GM12891 (cell line): ENCODE data around the gene DAZAP2.
"Not testable (repeated sequence)": the region's sequence is repeated elsewhere in the genome, so short reads cannot be mapped to it uniquely, and the experiment has no call there.

Source experiments
- DNase-seq: peaks from one replicate; pipeline ENCODE4 v3.0.0; 2011; ENCODE audit warnings: low spot score; ENCODE audit not compliant: insufficient read length
- FAIRE-seq: peaks from 2 replicates; lab custom pipeline; 2011; peaks lifted over from hg19 to GRCh38; lab: Jason Lieb, UNC
- PAX5 ChIP-seq: IDR thresholded peaks from 2 replicates; pipeline ENCODE4 v1.6.1; 2011; ENCODE audit warnings: low read length, moderate library complexity, mild to moderate bottlenecking; ENCODE audit not compliant: insufficient read depth, severe bottlenecking
- POLR2A ChIP-seq: IDR thresholded peaks from 2 replicates; pipeline ENCODE4 v1.6.1; 2011; ENCODE audit warnings: low read depth, low read length, control low read depth
- POLR2AphosphoS5 ChIP-seq: IDR thresholded peaks from 2 replicates; pipeline ENCODE4 v1.6.1; 2011; ENCODE audit warnings: low read depth, low read length, control low read depth
- POU2F2 ChIP-seq: IDR thresholded peaks from 2 replicates; pipeline ENCODE4 v1.6.1; 2011; ENCODE audit warnings: low read depth, mild to moderate bottlenecking, control low read depth, low read length, moderate library complexity
- SPI1 ChIP-seq: IDR thresholded peaks from 2 replicates; pipeline ENCODE4 v1.6.1; 2011; ENCODE audit warnings: low read depth, low read length, control low read depth
- TAF1 ChIP-seq: IDR thresholded peaks from 2 replicates; pipeline ENCODE4 v1.6.1; 2011; ENCODE audit warnings: low read depth, low read length, control low read depth

Gene DAZAP2

DNA sequence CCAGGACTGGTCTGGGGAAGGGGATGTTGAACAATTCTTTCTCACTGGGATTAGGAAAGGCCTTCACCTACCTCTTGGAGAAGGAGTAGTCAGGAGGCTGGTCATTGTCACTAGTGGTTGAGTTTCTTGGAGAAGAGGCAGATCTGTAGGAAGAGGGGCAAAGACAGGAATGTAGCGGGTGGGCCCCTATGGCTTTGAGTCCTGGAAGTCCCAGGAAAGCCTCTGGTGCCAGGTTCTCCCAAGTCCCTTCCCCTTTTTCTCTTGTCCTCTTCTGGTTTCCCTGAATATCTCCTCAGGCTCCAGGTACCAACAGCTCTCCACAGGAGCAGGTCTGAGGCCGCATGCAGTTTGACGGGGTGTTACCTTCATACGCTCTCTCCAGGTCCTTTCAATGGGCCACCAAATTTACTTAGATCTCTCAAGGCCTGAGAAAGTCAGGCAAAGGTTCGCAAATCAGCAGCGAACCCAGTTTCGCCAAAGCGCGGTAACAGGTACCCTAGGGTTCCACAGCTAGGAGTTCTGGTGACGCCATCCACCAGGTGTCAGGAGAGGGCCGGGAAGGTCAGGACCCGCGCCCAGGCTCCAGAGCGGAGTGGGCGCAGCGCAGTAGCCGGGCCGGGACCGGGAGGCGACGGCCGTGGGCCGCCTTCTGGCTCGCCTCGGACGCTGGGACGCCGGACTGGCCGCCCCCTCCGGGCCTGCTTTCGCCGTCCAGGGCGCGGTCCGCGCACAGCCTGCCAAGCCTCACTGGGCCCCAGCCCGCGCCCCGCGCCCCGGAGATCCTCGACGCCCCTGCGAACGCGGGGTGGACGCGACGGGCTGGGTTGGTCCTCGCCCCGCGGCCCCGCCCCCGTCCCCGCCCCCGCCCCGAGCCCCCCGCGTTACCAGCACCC lies 30.8 kb downstream of the DAZAP2 start:
- peak; percentile 46 for DNase-seq

DNA sequence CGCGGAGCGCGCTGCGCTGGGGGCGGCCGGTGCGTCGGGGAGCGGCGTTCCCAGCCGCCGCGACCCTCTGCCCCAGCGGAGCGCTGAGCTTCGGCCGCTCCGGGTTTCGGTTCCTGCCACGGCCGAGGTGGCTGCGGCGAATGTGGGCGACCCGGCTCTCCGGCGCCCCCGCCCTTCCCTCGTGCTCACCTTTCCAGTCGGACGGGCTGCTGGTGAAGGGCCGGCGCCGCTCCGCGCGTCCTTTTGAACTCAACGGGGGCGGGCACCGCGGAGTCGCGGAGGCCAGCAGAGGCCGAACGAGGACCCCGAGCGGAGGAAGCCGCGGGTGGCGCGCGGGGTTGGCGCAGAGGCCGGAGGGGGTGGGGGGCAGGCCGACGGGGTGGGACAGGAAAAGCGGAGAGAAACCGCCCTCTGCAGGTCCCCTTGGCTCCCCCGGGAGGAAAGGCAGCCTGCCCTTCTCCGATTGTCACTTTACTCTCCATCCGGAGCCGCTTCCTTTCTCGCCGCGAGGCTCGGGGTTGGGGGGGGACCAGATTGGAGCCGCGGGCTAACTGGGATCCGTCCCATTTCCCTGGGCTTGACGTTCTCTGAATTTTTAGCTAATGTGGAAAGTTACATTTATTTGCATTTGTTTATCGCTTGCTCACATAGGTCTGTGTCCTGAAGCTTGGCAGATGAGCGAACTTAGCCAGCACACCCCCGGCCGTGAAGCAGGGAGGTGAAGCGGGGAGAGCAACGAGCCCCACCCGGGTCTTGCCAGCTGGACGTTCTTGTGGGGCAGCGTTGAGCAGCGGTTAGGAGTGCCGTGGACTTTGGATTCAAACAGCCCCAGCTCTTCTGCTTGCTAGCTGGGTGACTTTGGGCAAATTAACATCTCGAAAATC lies 31.7 kb downstream of the DAZAP2 start, which contains the start of gene SMAGP:
Gene SMAGP (minus strand): TSS at position 349 of the 884 bp plus-strand sequence. CDS start 1,137 bp downstream, outside the sequence.
- DNase-seq: peak; percentile 67
- TF ChIP-seq PAX5: no peak
- no peak for TF ChIP-seq TAF1
- TF ChIP-seq SPI1: peak; percentile 81
- no peak for TF ChIP-seq POLR2AphosphoS5
- no peak for TF ChIP-seq POU2F2
- FAIRE-seq: peak; percentile 67

More for the DNA sequence above, 30.8 kb downstream of the DAZAP2 start:
- peak; percentile 41 for FAIRE-seq
- TF ChIP-seq POLR2AphosphoS5: no peak

DNA sequence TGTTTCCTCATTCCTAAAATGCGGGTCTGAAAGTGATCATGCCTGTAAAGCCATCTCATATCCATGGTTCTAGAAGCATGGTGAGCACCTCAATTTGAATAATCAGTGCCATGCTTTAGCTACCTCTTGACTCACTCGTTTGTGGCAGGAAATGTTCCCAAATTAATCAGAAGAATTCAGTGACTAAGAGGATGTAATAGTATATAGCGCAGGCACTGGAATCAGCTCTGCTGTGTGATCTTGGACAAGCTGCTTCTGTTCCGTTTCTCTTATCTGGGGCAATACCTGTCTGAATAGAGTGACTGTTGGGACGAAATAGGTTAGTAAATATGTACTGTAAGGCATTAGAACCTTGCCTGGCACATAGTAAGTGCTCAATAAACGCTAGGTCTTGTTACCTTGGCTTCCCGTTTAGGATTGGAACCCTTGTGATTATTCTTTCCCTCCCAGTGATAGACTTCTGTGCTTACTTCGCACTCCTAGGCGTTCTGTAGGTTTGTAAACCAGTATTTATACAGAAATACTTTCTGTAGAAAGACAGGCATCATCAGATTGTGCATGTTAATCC lies 32.4 kb downstream of the DAZAP2 start:
- TF ChIP-seq POU2F2: no peak
- no peak for TF ChIP-seq POLR2A
- TF ChIP-seq PAX5: no peak
- no peak for TF ChIP-seq TAF1
- no peak for TF ChIP-seq SPI1
- TF ChIP-seq POLR2AphosphoS5: no peak
- FAIRE-seq: no peak
- DNase-seq: no peak

DNA sequence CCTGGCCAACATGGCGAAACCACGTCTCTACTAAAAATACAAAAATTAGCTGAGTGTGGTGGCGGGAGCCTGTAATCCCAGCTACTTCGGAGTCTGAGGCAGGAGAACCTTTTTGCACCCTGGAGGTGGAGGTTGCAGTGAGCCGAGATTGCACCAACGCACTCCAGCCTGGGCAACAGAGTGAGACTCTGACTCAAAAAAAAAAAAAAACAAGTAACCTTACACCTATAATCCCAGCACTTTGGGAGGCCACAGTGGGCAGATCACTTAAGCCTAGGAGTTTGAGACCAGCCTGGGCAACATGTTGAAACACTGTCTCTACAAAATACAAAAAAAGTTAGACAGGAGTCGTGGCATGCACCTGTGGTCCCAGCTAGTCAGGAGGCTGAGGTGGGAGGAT lies 34.2 kb downstream of the DAZAP2 start:
- DNase-seq, FAIRE-seq: not testable (repeated sequence)

DNA sequence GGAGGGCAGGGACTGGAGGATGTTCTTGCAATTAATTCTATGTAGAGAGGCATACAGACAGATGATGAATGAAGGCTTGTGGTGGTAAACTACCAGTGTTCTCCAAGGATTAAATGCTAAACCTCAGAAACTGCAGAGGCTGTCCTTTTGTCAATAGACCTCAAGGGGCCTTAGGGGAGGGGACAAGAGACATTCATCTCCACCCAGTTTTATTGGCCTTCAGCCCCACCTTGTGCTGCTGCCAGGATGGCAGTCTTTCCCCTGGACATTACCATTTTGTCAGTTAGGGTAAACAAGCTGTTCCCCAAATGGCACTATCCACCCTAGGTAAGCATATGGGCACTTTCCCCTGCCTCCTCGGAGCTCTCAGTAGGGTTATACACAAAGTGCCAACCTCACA lies 36.5 kb downstream of the DAZAP2 start:
- DNase-seq (no peak), FAIRE-seq (no peak)
- no peak for TF ChIP-seq POU2F2
- no peak for TF ChIP-seq SPI1
- no peak for TF ChIP-seq TAF1
- TF ChIP-seq PAX5: no peak
- TF ChIP-seq POLR2A: no peak
- TF ChIP-seq POLR2AphosphoS5: no peak

DNA sequence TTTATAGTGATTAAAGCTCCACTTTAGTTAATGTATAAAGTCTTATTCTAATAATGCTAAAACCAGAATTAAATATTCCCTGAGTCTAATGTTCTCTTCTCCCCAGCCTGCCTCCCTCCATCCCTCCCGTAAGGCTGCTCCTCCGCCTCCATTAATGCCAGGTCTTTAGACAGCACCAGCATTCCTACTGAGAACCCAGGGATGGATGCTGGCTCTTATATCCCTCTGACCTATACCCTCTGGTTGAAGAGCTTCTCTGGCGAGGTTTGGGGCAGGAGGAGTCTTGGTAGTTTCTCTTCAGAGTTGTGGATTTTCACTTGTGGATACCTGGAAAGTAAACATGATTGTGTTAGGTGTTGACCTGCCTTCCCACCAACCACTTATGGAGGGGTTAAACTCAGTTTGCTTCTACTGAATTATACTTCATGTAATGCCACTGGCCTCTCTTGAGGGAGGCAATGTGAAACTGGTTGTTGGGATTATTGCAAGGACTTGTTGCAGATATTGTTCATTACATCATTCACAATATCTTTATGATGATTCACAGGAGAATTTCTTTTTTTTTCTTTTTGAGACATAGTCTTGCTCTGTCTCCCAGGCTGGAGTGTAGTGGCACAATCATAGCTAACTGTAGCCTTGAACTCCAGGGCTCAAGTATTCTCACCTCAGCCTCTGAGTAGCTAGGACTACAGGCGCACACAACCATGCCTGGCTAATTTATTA lies 42.7 kb downstream of the DAZAP2 start:
- TF ChIP-seq PAX5: no peak
- TF ChIP-seq POLR2A: no peak
- no peak for TF ChIP-seq SPI1
- TF ChIP-seq POU2F2: no peak
- TF ChIP-seq POLR2AphosphoS5: no peak
- no peak for TF ChIP-seq TAF1
- DNase-seq: no peak
- no peak for FAIRE-seq

DNA sequence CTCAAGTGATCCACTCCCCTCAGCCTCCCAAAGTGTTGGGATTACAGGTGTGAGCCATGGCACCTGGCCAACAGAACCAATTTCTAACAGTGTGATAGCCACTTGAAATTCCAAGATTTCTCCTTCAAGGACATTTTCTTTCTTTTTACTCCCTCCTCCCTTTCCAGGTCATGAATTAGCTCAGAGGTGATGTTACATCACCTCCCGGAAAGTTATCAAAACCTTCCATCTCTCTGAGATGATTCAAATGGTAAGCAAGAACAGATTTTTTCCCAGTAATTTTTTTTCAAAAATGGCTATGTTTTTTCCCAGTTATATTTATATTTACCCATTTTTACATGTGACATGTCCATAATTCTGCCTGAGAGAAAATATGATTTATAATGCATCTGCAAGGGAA lies 47.2 kb downstream of the DAZAP2 start:
- TF ChIP-seq SPI1: no peak
- no peak for TF ChIP-seq POLR2A
- TF ChIP-seq PAX5: no peak
- TF ChIP-seq POLR2AphosphoS5: no peak
- TF ChIP-seq TAF1: no peak
- TF ChIP-seq POU2F2: no peak
- FAIRE-seq (no peak), DNase-seq (no peak)

DNA sequence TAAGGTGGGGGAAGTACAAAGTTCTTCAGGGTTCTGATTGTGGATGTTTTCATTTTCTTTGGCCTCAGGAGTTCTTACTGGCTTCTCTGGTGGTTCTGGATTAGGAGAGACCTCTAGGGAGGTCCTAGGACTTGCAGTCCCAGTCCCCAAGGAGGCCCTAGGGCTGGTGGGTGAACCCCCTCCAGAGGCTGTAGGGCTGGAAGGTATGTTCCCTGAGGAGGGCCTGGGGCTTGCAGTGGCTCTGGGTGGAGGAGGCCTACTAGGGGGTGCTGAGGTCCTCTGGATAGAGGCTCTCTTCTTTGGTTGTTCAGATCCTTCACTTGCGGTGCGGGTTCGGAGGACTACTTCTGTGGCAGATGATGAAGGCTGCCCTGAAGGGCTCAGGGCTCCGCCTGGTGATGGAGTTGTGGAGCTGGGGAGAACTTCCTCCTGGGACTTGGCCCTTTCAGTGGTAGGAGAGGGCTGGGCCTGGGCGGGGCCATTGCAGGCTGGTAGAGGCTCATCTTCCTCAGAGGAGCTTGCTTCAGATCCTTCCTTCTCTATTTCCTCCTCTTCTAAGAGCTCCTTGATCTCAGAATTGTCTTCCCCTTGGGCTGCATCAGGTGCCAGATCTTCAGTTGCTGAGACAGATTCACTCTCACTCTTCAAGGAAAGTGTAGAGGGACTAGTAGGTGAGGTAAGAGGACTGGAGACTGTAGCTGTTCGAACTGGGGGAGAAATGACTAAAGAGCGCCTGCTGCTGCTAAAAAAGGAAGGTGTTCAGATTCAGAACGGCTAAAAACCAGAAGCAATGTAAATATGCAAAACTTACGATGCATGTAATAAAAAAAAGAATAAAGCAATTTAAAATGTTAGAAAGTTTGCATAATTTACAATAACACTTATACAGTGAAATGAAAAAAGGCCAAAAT lies 53.2 kb downstream of the DAZAP2 start:
- DNase-seq: not testable (repeated sequence)
- peak; percentile 26 for FAIRE-seq
